ENCODE measurements around the gene ERFL. TPM values are rescaled to one million over a fixed set of nuclear protein-coding genes. Genes with fewer than 3 reads are reported as not detected.

Gene ERFL
- total RNA-seq, 4 donors from 2014 or later: 0.27 to 1.9 (median 0.95) TPM

GRCh38 chr19:41947091-41947490 is 18.8 kb upstream of the ERFL start:
- WGBS, 2 donors (ENCODE audit: low coverage in 1 of 2): 83 to 93% methylated on average over 1 to 3 of the region's 3 CpGs
- intact Hi-C loops (cut with DNase I; ENCODE audit: low total_unique reads): no loop called here
- no peak for DNase-seq
- no peak for TF ChIP-seq CTCF (IDR thresholded peaks at IDR 0.05)
- TF ChIP-seq POLR2AphosphoS5 (IDR thresholded peaks at IDR 0.05): no peak
- no peak for TF ChIP-seq POLR2A (IDR thresholded peaks at IDR 0.05)
- TF ChIP-seq EP300 (IDR thresholded peaks at IDR 0.05; ENCODE audit: low read depth): no peak
- Histone ChIP-seq H3K9me3 (no peaks in the 10 kb centered on the region), H3K36me3 (no peaks in the 10 kb centered on the region), H3K4me3 (no peak overlapping the region), H3K27ac (no peak overlapping the region), H3K27me3 (no peaks in the 10 kb centered on the region), H3K4me1 (peaks cover 0 to 10% (median 3%) of the 10 kb centered on the region in 4 donors)
- in situ Hi-C loops (cut with MboI; ENCODE audit: low pct_ligation_motif_present in 1 of 4, low pct_unique_long_range_greater_than_20kb in 1 of 4, low sequenced_read_pairs in 3 of 4): loop anchor here in 1 of 4 donors (5.0 kb wide), 1 partner anchor 75 kb away; no protein-coding TSS in a partner anchor

- no peak overlapping the region for H3K4me3 ChIP-seq
- no peaks in the 10 kb centered on the region for H3K36me3 ChIP-seq
- in situ Hi-C loops (cut with MboI; ENCODE audit: low pct_ligation_motif_present in 1 of 4, low pct_unique_long_range_greater_than_20kb in 1 of 4, low sequenced_read_pairs in 3 of 4): loop anchor here in 1 of 4 donors (5.0 kb wide), 1 partner anchor 73 kb away; no protein-coding TSS in a partner anchor
- H3K9me3 ChIP-seq: no peaks in the 10 kb centered on the region
- intact Hi-C loops (cut with DNase I; ENCODE audit: low total_unique reads): no loop called here
- H3K27ac ChIP-seq: peak overlapping the region in 3 of 4 donors; percentile 34 to 64 (median 45)
- WGBS, 2 donors (ENCODE audit: low coverage in 1 of 2): 65 to 100% methylated on average over 1 to 8 of the region's 8 CpGs
- H3K4me1 ChIP-seq: peaks cover 6 to 20% (median 10%) of the 10 kb centered on the region in 4 donors
- peak; percentile 83 for DNase-seq
- peaks cover 12% of the 10 kb centered on the region for H3K27me3 ChIP-seq
- TF ChIP-seq POLR2AphosphoS5 (IDR thresholded peaks at IDR 0.05): no peak
- no peak for TF ChIP-seq CTCF (IDR thresholded peaks at IDR 0.05)
- no peak for TF ChIP-seq POLR2A (IDR thresholded peaks at IDR 0.05)
- no peak for TF ChIP-seq EP300 (IDR thresholded peaks at IDR 0.05; ENCODE audit: low read depth)
Measured at GRCh38 chr19:41945135-41945766, 17.0 kb upstream of the ERFL start.

GRCh38 chr19:41944336-41944735 is 16.1 kb upstream of the ERFL start:
- Histone ChIP-seq H3K4me1 (peaks cover 6 to 27% (median 15%) of the 10 kb centered on the region in 4 donors), H3K4me3 (no peak overlapping the region), H3K9me3 (no peaks in the 10 kb centered on the region), H3K36me3 (no peaks in the 10 kb centered on the region), H3K27me3 (peaks cover 19% of the 10 kb centered on the region), H3K27ac (peak overlapping the region; percentile 31 to 64 (median 38))
- 48% methylated on average over 2 of the region's 2 CpGs; no CpG with 5 or more reads in 1 of the 2 donors for WGBS, 2 donors (ENCODE audit: low coverage in 1 of 2)
- TF ChIP-seq EP300 (IDR thresholded peaks at IDR 0.05; ENCODE audit: low read depth) (no peak), CTCF (IDR thresholded peaks at IDR 0.05) (no peak), POLR2AphosphoS5 (IDR thresholded peaks at IDR 0.05) (no peak), POLR2A (IDR thresholded peaks at IDR 0.05) (no peak)
- in situ Hi-C loops (cut with MboI; ENCODE audit: low pct_ligation_motif_present in 1 of 4, low pct_unique_long_range_greater_than_20kb in 1 of 4, low sequenced_read_pairs in 3 of 4): no loop called here
- no peak for DNase-seq
- intact Hi-C loops (cut with DNase I; ENCODE audit: low total_unique reads): no loop called here

- peaks cover 19% of the 10 kb centered on the region for H3K27me3 ChIP-seq
- no peak for TF ChIP-seq EP300 (IDR thresholded peaks at IDR 0.05; ENCODE audit: low read depth)
- no peak for TF ChIP-seq POLR2AphosphoS5 (IDR thresholded peaks at IDR 0.05)
- no peak for TF ChIP-seq CTCF (IDR thresholded peaks at IDR 0.05)
- no peak for TF ChIP-seq POLR2A (IDR thresholded peaks at IDR 0.05)
- in situ Hi-C loops (cut with MboI; ENCODE audit: low pct_ligation_motif_present in 1 of 4, low pct_unique_long_range_greater_than_20kb in 1 of 4, low sequenced_read_pairs in 3 of 4): no loop called here
- peak overlapping the region in 1 of 4 donors; percentile 60 for H3K4me3 ChIP-seq
- no peak for DNase-seq
- H3K27ac ChIP-seq: peak overlapping the region in 1 of 4 donors; percentile 45
- 88 to 100% methylated on average over 4 to 9 of the region's 9 CpGs for WGBS, 2 donors (ENCODE audit: low coverage in 1 of 2)
- peaks cover 6 to 27% (median 15%) of the 10 kb centered on the region in 4 donors for H3K4me1 ChIP-seq
- no peaks in the 10 kb centered on the region for H3K9me3 ChIP-seq
- H3K36me3 ChIP-seq: no peaks in the 10 kb centered on the region
- intact Hi-C loops (cut with DNase I; ENCODE audit: low total_unique reads): no loop called here
Measured at GRCh38 chr19:41941410-41942202, 13.4 kb upstream of the ERFL start.

Measured in transverse colon (tissue), 4 donors.